Testis (tissue), 2 donors: Measurements from ENCODE around the gene STK24.

Experiments used
- CTCF ChIP-seq, 3 experiments: fragments of 450-650 bp in 2 of 3; fragments of 200-600 bp in 1 of 3; sonication (generic) in 1 of 3; IDR thresholded peaks; one replicate each; pipeline ENCODE4 v1.5.1; 2016 to 2019; ENCODE audit warnings: antibody characterized with exemption in 3 of 3, mild to moderate bottlenecking in 2 of 3, moderate library complexity in 1 of 3
- POLR2A ChIP-seq: fragments of 450-650 bp; IDR thresholded peaks from one replicate; pipeline ENCODE4 v1.6.1; 2017; ENCODE audit warnings: antibody characterized with exemption, mild to moderate bottlenecking, moderate library complexity

GRCh38 chr13:98492335-98493041 lies 84.4 kb downstream of the STK24 start:
- TF ChIP-seq CTCF (IDR thresholded peaks at IDR 0.05) (no peak), POLR2A (no peak)
